OCI-LY3 (cell line): Measurements from ENCODE around the gene CA6.
A peak's percentile ranks its signal among the peaks of the same experiment; 100 is the strongest.

Experiments used
- H2AFZ ChIP-seq: fragments of 200-600, 300-600 bp; shearing (Covaris generic); 2 replicates; pipeline ENCODE4 v1.6.0; 2014; ENCODE audit warnings: antibody characterized with exemption, low read depth, low read length
- H3K27ac ChIP-seq: fragments of 200-600, 300-600 bp; sonication (generic); 2 replicates; pipeline ENCODE4 v1.5.1; 2014; ENCODE audit warnings: mild to moderate bottlenecking, low read length, moderate library complexity, mixed read lengths
- H3K27me3 ChIP-seq: fragments of 200-600, 300-600 bp; sonication (generic); 2 replicates; pipeline ENCODE4 v1.6.1; 2014; ENCODE audit warnings: low read depth, low read length, mixed read lengths
- H3K36me3 ChIP-seq: fragments of 200-600, 300-600 bp; sonication (generic); replicated peaks from 2 replicates; pipeline ENCODE3; 2014; ENCODE audit warnings: low read depth, low read length, mixed read lengths
- H3K4me1 ChIP-seq: fragments of 300-600, 200-600 bp; sonication (generic); 2 replicates; pipeline ENCODE4 v1.6.1; 2014; ENCODE audit warnings: low read length, mixed read lengths
- H3K4me2 ChIP-seq: fragments of 200-600, 300-600 bp; sonication (generic); 2 replicates; pipeline ENCODE4 v1.6.1; 2014; ENCODE audit warnings: low read length, mixed read lengths
- H3K4me3 ChIP-seq: fragments of 300-600, 200-600 bp; sonication (generic); 2 replicates; pipeline ENCODE4 v1.5.1; 2014; ENCODE audit warnings: antibody characterized with exemption, mild to moderate bottlenecking, low read length, moderate library complexity
- H3K79me2 ChIP-seq: fragments of 300-600, 200-600 bp; shearing (Covaris generic); 2 replicates; pipeline ENCODE4 v1.6.1; 2014; ENCODE audit warnings: mild to moderate bottlenecking, low read length, mixed read lengths
- H3K9ac ChIP-seq: fragments of 300-600, 200-600 bp; shearing (Covaris generic); 2 replicates; pipeline ENCODE4 v1.6.0; 2014; ENCODE audit warnings: mild to moderate bottlenecking, low read length, moderate library complexity
- H3K9me3 ChIP-seq: fragments of 200-600, 300-600 bp; shearing (Covaris generic); 2 replicates; pipeline ENCODE4 v1.6.1; 2014; ENCODE audit warnings: low read length, mixed read lengths; ENCODE audit not compliant: insufficient read depth
- H4K20me1 ChIP-seq: fragments of 200-600, 300-600 bp; sonication (generic); 2 replicates; pipeline ENCODE4 v1.6.1; 2016; ENCODE audit warnings: low read length, mixed read lengths; ENCODE audit not compliant: insufficient read depth
- CTCF ChIP-seq: fragments of 200-600, 300-600 bp; sonication (generic); IDR thresholded peaks from 2 replicates; pipeline ENCODE4 v1.5.1; 2014; ENCODE audit warnings: antibody characterized with exemption, low read length, low read depth
- EZH2phosphoT487 ChIP-seq: fragments of 200-600 bp; shearing (Covaris generic); IDR thresholded peaks from 2 replicates; pipeline ENCODE4 v1.6.1; 2018; ENCODE audit warnings: antibody characterized with exemption, mixed run types, low read depth

CA6 gene

GRCh38 chr1:8902765-8903164 is 42.9 kb upstream of the CA6 start:
- Histone ChIP-seq H2AFZ (no peak overlapping the region), H3K27ac (no peak overlapping the region), H4K20me1 (no peaks in the 10 kb centered on the region), H3K27me3 (no peaks in the 10 kb centered on the region), H3K79me2 (no peaks in the 10 kb centered on the region), H3K36me3 (no peaks in the 10 kb centered on the region), H3K4me3 (no peak overlapping the region), H3K4me2 (no peak overlapping the region), H3K9ac (no peak overlapping the region), H3K4me1 (peaks cover 12% of the 10 kb centered on the region), H3K9me3 (no peaks in the 10 kb centered on the region)
- TF ChIP-seq CTCF, result no peak
- TF ChIP-seq EZH2phosphoT487, result no peak

- no peak for TF ChIP-seq EZH2phosphoT487
- TF ChIP-seq CTCF, result 0 out of 2 replicates have a peak, but pooled peaks have one; percentile 5
- Histone ChIP-seq H3K27me3 (no peaks in the 10 kb centered on the region), H3K9ac (no peak overlapping the region), H2AFZ (no peak overlapping the region), H3K9me3 (no peaks in the 10 kb centered on the region), H4K20me1 (no peaks in the 10 kb centered on the region), H3K4me1 (peaks cover 12% of the 10 kb centered on the region), H3K4me2 (no peak overlapping the region), H3K79me2 (no peaks in the 10 kb centered on the region), H3K4me3 (no peak overlapping the region), H3K36me3 (no peaks in the 10 kb centered on the region), H3K27ac (no peak overlapping the region)
These were observed 42.3 kb upstream of the CA6 start for GRCh38 chr1:8903410-8903809.

- Histone ChIP-seq H3K4me2 (no peak overlapping the region), H3K27ac (no peak overlapping the region), H3K9me3 (no peaks in the 10 kb centered on the region), H3K4me3 (no peak overlapping the region), H3K9ac (no peak overlapping the region), H3K36me3 (no peaks in the 10 kb centered on the region), H3K4me1 (peaks cover 12% of the 10 kb centered on the region), H3K79me2 (no peaks in the 10 kb centered on the region), H2AFZ (no peak overlapping the region), H3K27me3 (no peaks in the 10 kb centered on the region), H4K20me1 (no peaks in the 10 kb centered on the region)
- TF ChIP-seq EZH2phosphoT487, result no peak
- no peak for TF ChIP-seq CTCF
These were observed 41.6 kb upstream of the CA6 start for GRCh38 chr1:8903908-8904650.

- H3K4me2 ChIP-seq, result no peak overlapping the region
- H3K4me3 ChIP-seq, result no peak overlapping the region
- no peak overlapping the region for H3K9ac ChIP-seq
- H3K27me3 ChIP-seq, result no peaks in the 10 kb centered on the region
- H3K4me1 ChIP-seq, result no peaks in the 10 kb centered on the region
- H3K9me3 ChIP-seq, result no peaks in the 10 kb centered on the region
- no peak for TF ChIP-seq EZH2phosphoT487
- no peak for TF ChIP-seq CTCF
- H3K79me2 ChIP-seq, result no peaks in the 10 kb centered on the region
- no peak overlapping the region for H2AFZ ChIP-seq
- no peak overlapping the region for H3K27ac ChIP-seq
- no peaks in the 10 kb centered on the region for H3K36me3 ChIP-seq
- H4K20me1 ChIP-seq, result no peaks in the 10 kb centered on the region
These were observed 40.0 kb upstream of the CA6 start for GRCh38 chr1:8905582-8906191.
